HEK293T (cell line): ENCODE measurements around the gene KRTCAP2.

Experiments used
- CTCF ChIA-PET: fragments of 350-600 bp; formaldehyde crosslinking; extraction: SDS; loops from one replicate; lab custom pipeline; 2021; ENCODE audit warnings: antibody characterized with exemption, inconsistent platforms; lab: Yijun Ruan, JAX
- POLR2A ChIA-PET: fragments of 350-600 bp; formaldehyde crosslinking; extraction: SDS; loops from one replicate; lab custom pipeline; 2020; ENCODE audit warnings: antibody characterized with exemption, inconsistent platforms; lab: Yijun Ruan, JAX
- DNase-seq: peaks from one replicate; pipeline ENCODE4 v3.0.0; 2012; ENCODE audit warnings: mixed read lengths; ENCODE audit errors: extremely low spot score
- ARNT ChIP-seq: fragments of 450-650 bp; IDR thresholded peaks from 2 replicates; pipeline ENCODE4 v1.6.1; 2017; ENCODE audit warnings: mild to moderate bottlenecking
- BHLHE40 ChIP-seq: fragments of 450-650 bp; IDR thresholded peaks from 2 replicates; pipeline ENCODE4 v1.6.1; 2016; ENCODE audit warnings: mild to moderate bottlenecking, moderate library complexity, borderline replicate concordance
- CTBP1 ChIP-seq: fragments of 450-650 bp; IDR thresholded peaks from 2 replicates; pipeline ENCODE4 v1.6.1; 2016; ENCODE audit warnings: borderline replicate concordance
- ELF4 ChIP-seq: fragments of 450-650 bp; IDR thresholded peaks from 2 replicates; pipeline ENCODE4 v1.6.1; 2017; ENCODE audit warnings: antibody characterized with exemption
- FOXA1 ChIP-seq: fragments of 450-650 bp; IDR thresholded peaks from 2 replicates; pipeline ENCODE4 v1.6.1; 2016; ENCODE audit warnings: mild to moderate bottlenecking
- FOXK2 ChIP-seq: fragments of 450-650 bp; IDR thresholded peaks from 2 replicates; pipeline ENCODE4 v1.6.1; 2016; ENCODE audit warnings: mild to moderate bottlenecking
- FOXM1 ChIP-seq: fragments of 450-650 bp; IDR thresholded peaks from 2 replicates; pipeline ENCODE4 v1.6.1; 2017; ENCODE audit warnings: mild to moderate bottlenecking, borderline replicate concordance
- HDGF ChIP-seq: fragments of 450-650 bp; IDR thresholded peaks from 2 replicates; pipeline ENCODE4 v1.6.1; 2017; ENCODE audit warnings: antibody characterized with exemption, borderline replicate concordance
- L3MBTL2 ChIP-seq: fragments of 450-650 bp; conservative IDR thresholded peaks from 2 replicates; pipeline ENCODE4 v1.6.1; 2016; ENCODE audit warnings: mild to moderate bottlenecking
- LEF1 ChIP-seq: fragments of 450-650 bp; IDR thresholded peaks from 2 replicates; pipeline ENCODE4 v1.6.1; 2017; ENCODE audit warnings: mild to moderate bottlenecking, borderline replicate concordance
- NFRKB ChIP-seq: fragments of 450-650 bp; IDR thresholded peaks from 2 replicates; pipeline ENCODE4 v1.6.1; 2016; ENCODE audit warnings: mild to moderate bottlenecking, moderate library complexity
- SP1 ChIP-seq: fragments of 450-650 bp; IDR thresholded peaks from 2 replicates; pipeline ENCODE4 v1.6.1; 2017
- SUZ12 ChIP-seq: fragments of 450-650 bp; IDR thresholded peaks from 2 replicates; pipeline ENCODE4 v1.6.1; 2016; ENCODE audit warnings: mild to moderate bottlenecking
- TARDBP ChIP-seq: fragments of 450-650 bp; IDR thresholded peaks from 2 replicates; pipeline ENCODE4 v1.6.1; 2016
- ZNF384 ChIP-seq: fragments of 450-650 bp; IDR thresholded peaks from 2 replicates; pipeline ENCODE4 v1.6.1; 2016
- TF ChIP-seq, protein P1 (sequence below): fragments of 450-650 bp; IDR thresholded peaks from 2 replicates; pipeline ENCODE4 v1.6.1; 2016

The KRTCAP2 gene

DNA sequence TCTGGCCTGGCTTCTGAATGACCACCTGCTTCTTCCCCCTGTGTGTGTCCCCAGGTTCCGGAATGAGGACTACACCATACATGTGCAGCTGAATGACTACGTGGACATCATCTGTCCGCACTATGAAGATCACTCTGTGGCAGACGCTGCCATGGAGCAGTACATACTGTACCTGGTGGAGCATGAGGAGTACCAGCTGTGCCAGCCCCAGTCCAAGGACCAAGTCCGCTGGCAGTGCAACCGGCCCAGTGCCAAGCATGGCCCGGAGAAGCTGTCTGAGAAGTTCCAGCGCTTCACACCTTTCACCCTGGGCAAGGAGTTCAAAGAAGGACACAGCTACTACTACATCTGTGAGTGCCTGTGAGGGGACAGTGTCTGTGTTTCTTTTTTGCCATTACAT lies 41.8 kb downstream of the KRTCAP2 start:
- no peak for DNase-seq
- TF ChIP-seq ELF4 (no peak), FOXM1 (no peak), TARDBP (no peak), FOXA1 (no peak), ZNF384 (no peak), ARNT (no peak), NFRKB (no peak), SUZ12 (no peak), LEF1 (no peak), SP1 (no peak), BHLHE40 (no peak), FOXK2 (no peak), CTBP1 (no peak), HDGF (no peak), L3MBTL2 (no peak)
- POLR2A ChIA-PET: interaction anchor here (0.6 to 4.0 kb wide), 2 partner anchors 9 to 29 kb away, joined by 3 to 16 read pairs; partner anchors contain the start of gene DPM3
- CTCF ChIA-PET: interaction anchor here (0.9 to 2.2 kb wide), 3 partner anchors 37 to 46 kb away, joined by 3 to 14 read pairs (median 8); no protein-coding TSS in a partner anchor

DNA sequence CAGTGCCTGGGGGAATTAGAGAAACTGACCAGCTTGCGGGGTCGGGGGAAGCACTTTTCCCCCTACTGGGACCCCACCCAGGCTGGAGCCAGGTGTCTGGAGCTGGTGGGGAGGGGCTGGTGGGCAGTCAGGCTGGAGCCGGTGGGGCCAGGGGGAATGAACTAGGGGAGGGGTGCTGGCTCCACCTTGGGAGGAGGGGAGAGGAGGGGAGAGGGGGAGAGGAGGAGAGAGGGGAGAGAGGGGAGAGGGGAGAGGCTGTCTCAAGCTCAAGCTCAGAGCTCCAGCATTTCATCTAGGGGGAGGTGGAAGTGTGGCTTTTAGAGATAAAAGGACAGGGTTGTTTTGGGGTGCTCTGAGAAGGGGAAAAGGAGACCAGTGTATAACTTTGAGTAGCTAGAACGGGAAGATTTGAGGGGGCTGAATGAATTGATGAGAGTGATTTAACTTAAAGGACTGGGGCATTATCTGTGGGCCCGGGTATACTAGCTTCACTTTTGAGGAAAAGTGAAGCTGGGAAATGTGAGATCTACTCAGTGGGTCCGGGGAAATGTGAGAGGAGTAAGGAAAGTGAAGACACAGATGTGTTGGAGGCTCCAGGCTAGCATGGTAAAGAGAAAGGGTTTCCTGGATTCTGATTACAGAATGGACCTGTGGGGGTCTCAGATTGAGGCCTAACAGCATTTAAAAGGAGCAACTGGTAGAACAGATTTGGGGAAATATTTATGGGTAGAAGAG lies 42.7 kb downstream of the KRTCAP2 start:
- DNase-seq: no peak
- POLR2A ChIA-PET: interaction anchor here (0.8 to 4.0 kb wide), 5 partner anchors 10 to 79 kb away, joined by 3 to 16 read pairs (median 8); partner anchors contain the start of genes ADAM15, DPM3 and KRTCAP2
- TF ChIP-seq FOXA1 (no peak), FOXM1 (no peak), NFRKB (no peak), HDGF (no peak), SUZ12 (no peak), SP1 (no peak), BHLHE40 (no peak), CTBP1 (no peak), FOXK2 (no peak), ELF4 (no peak), ARNT (no peak), ZNF384 (no peak), LEF1 (no peak), L3MBTL2 (no peak)
- TF ChIP-seq, protein P1, sequence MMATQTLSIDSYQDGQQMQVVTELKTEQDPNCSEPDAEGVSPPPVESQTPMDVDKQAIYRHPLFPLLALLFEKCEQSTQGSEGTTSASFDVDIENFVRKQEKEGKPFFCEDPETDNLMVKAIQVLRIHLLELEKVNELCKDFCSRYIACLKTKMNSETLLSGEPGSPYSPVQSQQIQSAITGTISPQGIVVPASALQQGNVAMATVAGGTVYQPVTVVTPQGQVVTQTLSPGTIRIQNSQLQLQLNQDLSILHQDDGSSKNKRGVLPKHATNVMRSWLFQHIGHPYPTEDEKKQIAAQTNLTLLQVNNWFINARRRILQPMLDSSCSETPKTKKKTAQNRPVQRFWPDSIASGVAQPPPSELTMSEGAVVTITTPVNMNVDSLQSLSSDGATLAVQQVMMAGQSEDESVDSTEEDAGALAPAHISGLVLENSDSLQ: no peak
- CTCF ChIA-PET: interaction anchor here (0.6 to 2.2 kb wide), 4 partner anchors 38 to 46 kb away, joined by 3 to 14 read pairs (median 6); partner anchors contain the start of gene KRTCAP2

DNA sequence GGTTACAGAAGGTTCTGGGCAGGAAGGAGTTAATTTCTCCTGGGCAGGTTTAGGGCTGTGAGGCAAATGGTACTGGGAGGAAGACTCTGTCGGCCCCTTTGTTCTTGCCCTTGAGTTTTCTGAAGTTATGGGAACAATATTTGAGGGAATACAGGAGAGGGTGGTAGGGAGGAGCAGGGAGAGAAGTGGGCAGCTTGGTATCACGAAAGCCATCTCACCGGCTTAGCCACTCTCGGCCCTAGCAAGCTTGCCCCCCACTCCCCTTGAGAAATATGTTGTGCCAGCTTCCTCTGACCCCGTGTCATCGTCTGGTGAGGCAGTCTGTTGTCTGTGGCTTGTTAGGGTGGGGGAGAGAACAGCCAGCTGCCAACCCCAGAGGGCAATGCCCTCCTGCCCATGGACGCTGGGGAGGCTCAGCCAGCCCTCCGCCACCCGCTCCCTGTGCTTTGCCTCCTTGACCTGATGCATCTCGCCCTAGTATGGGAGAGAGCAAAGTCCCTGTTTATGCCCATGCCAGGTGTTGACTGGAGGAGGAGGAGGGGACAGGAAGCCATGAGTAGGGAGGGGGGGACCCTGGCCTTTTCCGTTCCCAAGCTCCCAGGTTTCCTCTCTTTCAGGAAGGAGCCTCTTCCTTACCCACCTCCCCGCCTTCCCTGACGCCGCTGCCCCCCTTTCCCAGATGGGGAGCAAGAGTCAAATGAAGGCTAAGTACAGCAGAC lies 44.2 kb downstream of the KRTCAP2 start:
- ChIA-PET CTCF (interaction anchor here (0.8 to 1.4 kb wide), 6 partner anchors 34 to 122 kb away, joined by 3 to 5 read pairs (median 4); partner anchors contain the start of gene KRTCAP2), POLR2A (interaction anchor here (1.0 to 4.1 kb wide), 9 partner anchors 7 to 66 kb away, joined by 3 to 48 read pairs (median 5); partner anchors contain the start of genes DPM3, KRTCAP2 and SLC50A1)
- TF ChIP-seq LEF1 (no peak), BHLHE40 (no peak), CTBP1 (no peak), FOXK2 (no peak), FOXM1 (no peak), SP1 (no peak), ELF4 (no peak), SUZ12 (no peak), HDGF (no peak), TARDBP (no peak)
- TF ChIP-seq, protein P1: no peak
- no peak for DNase-seq

DNA sequence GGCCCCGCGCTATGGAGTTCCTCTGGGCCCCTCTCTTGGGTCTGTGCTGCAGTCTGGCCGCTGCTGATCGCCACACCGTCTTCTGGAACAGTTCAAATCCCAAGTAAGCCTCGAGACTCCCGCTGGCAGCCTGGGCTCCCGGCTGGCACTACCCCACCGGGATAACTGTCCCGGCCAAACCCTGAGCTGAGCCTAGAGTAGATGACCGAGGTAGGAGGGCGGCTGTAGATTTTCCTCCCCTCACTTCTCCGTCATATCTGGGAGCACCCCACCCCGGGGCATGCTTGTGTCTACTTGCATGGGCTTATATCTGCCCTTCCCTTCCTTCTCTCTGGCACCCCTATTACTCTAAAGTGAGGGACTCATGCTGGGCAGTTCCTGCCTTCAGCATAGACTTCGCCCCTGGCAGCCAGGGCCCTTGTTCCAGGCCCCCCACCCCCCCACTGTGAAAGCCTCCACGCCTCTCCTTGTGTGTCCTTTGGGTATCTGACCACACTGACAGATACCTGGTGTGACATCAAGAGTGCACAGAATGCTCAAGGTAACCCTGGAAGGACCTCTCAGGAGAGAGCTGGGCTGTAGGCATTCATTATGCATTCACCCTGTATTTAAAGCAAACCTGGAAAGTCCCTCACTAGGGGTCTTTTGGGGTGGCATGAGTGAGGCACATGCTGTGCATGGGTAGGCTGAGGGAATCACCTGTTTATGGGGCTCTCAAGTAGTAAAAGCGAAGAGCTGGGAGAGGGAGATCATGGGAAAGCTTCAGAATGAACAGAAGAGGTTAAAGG lies 44.9 kb downstream of the KRTCAP2 start:
- DNase-seq: no peak
- ChIA-PET POLR2A (interaction anchor here (1.0 to 4.1 kb wide), 10 partner anchors 8 to 67 kb away, joined by 3 to 48 read pairs (median 7); partner anchors contain the start of genes DPM3, KRTCAP2 and SLC50A1), CTCF (interaction anchor here (0.8 to 1.4 kb wide), 6 partner anchors 10 to 123 kb away, joined by 3 to 5 read pairs (median 4); no protein-coding TSS in a partner anchor)
- TF ChIP-seq CTBP1 (no peak), HDGF (no peak), ZNF384 (no peak), FOXK2 (no peak), ELF4 (no peak), TARDBP (no peak), LEF1 (no peak), L3MBTL2 (no peak), NFRKB (no peak), SUZ12 (no peak), FOXM1 (no peak), FOXA1 (no peak)
